Stimulated activated CD4-positive, alpha-beta T cell treated with anti-CD3 and anti-CD28 coated beads, Interleukin-2, amount 100 ng/mL, for 4 hours (primary cell): ENCODE data around the gene NXPE3.
A peak's percentile ranks its signal among the peaks of the same experiment; 100 is the strongest.

Experiments
- DNase-seq: peaks from one replicate; pipeline ENCODE4 v3.0.0-alpha.2; 2020; ENCODE audit warnings: low read depth

NXPE3 gene

GRCh38 chr3:101803173-101803782 lies 24.3 kb downstream of the NXPE3 start:
- DNase-seq, result peak; percentile 46

GRCh38 chr3:101803939-101804338 lies 24.9 kb downstream of the NXPE3 start:
- no peak for DNase-seq

GRCh38 chr3:101806491-101806890 lies 27.5 kb downstream of the NXPE3 start:
- no peak for DNase-seq

- no peak for DNase-seq
Measured at GRCh38 chr3:101807888-101808287, 28.9 kb downstream of the NXPE3 start.

GRCh38 chr3:101809178-101810021 lies 30.4 kb downstream of the NXPE3 start:
- DNase-seq, result no peak

- no peak for DNase-seq
Measured at GRCh38 chr3:101810022-101810418, 31.0 kb downstream of the NXPE3 start.

GRCh38 chr3:101811875-101812274 lies 32.9 kb downstream of the NXPE3 start:
- DNase-seq, result no peak

- no peak for DNase-seq
Measured at GRCh38 chr3:101812895-101813294, 33.9 kb downstream of the NXPE3 start.

- DNase-seq, result no peak
Measured at GRCh38 chr3:101813817-101814440, 34.9 kb downstream of the NXPE3 start.

GRCh38 chr3:101814835-101815234 lies 35.8 kb downstream of the NXPE3 start:
- no peak for DNase-seq

GRCh38 chr3:101816215-101817149 lies 37.5 kb downstream of the NXPE3 start:
- no peak for DNase-seq

GRCh38 chr3:101817992-101818391 lies 39.0 kb downstream of the NXPE3 start:
- no peak for DNase-seq

GRCh38 chr3:101819649-101820206 lies 40.7 kb downstream of the NXPE3 start:
- DNase-seq, result no peak

GRCh38 chr3:101821503-101821902 lies 42.5 kb downstream of the NXPE3 start:
- DNase-seq, result no peak

GRCh38 chr3:101823525-101823924 lies 44.5 kb downstream of the NXPE3 start:
- DNase-seq, result no peak

GRCh38 chr3:101824702-101825101 lies 45.7 kb downstream of the NXPE3 start:
- no peak for DNase-seq

GRCh38 chr3:101825904-101826445 lies 47.0 kb downstream of the NXPE3 start:
- DNase-seq, result no peak

GRCh38 chr3:101827211-101828174 lies 48.5 kb downstream of the NXPE3 start:
- peak; percentile 81 for DNase-seq

- DNase-seq, result no peak
Measured at GRCh38 chr3:101828276-101828675, 49.3 kb downstream of the NXPE3 start.
